A549 (cell line): Measurements from ENCODE around the gene RSPH6A. TPM values are rescaled to one million over a fixed set of nuclear protein-coding genes. Genes with fewer than 3 reads are reported as not detected.

Experiments used
- ATAC-seq, 2 experiments: fragments of 200-7000 bp in 1 of 2; fragments of >200 bp in 1 of 2; cut with Nextera tagmentation in 1 of 2; cut with Tn5 transposase in 1 of 2; 3 replicates each; pipeline versions ENCODE4 v1.8.0 to v1.9.1; 2018 to 2020; ENCODE audit warnings: mild to moderate bottlenecking in 1 of 2, moderate library complexity in 1 of 2
- CTCF ChIA-PET: fragments of 300-600 bp; sonication (Branson Sonifier 250); formaldehyde crosslinking; extraction: SDS; loops from one replicate; lab custom pipeline; 2021; ENCODE audit warnings: antibody characterized with exemption, inconsistent platforms; lab: Yijun Ruan, JAX
- POLR2A ChIA-PET: fragments of 350-600 bp; formaldehyde crosslinking; extraction: SDS; loops from one replicate; lab custom pipeline; 2021; ENCODE audit warnings: antibody characterized with exemption, inconsistent platforms; lab: Yijun Ruan, JAX
- DNase-seq, 2 experiments: peaks; one replicate each; pipeline versions ENCODE4 v3.0.0 to v3.0.0-alpha.2; 2011 to 2016; ENCODE audit warnings: low read depth in 1 of 2, low spot score in 1 of 2
- FAIRE-seq: peaks from 2 replicates; lab custom pipeline; 2011; peaks lifted over from hg19 to GRCh38; lab: Jason Lieb, UNC
- H3K27ac ChIP-seq, 2 experiments: fragments of >200 bp; sonication (Bioruptor Twin); formaldehyde crosslinking; 3 replicates each; pipeline ENCODE4 v1.5.1; 2016 to 2017
- H3K4me1 ChIP-seq: fragments of >200 bp; sonication (Bioruptor Twin); formaldehyde crosslinking; 3 replicates; pipeline ENCODE4 v1.6.1; 2016
- H3K4me2 ChIP-seq: fragments of >200 bp; sonication (Bioruptor Twin); formaldehyde crosslinking; 3 replicates; pipeline ENCODE4 v1.6.1; 2016
- H3K4me3 ChIP-seq: fragments of >200 bp; sonication (Bioruptor Twin); formaldehyde crosslinking; 3 replicates; pipeline ENCODE4 v1.5.1; 2016
- H3K9me3 ChIP-seq: fragments of >200 bp; sonication (Bioruptor Twin); formaldehyde crosslinking; 3 replicates; pipeline ENCODE4 v1.6.1; 2016
- CEBPB ChIP-seq, 2 experiments: fragments of >200 bp in 1 of 2; sonication (Bioruptor Twin) in 1 of 2; formaldehyde crosslinking in 1 of 2; IDR thresholded peaks; 2 replicates each; pipeline ENCODE4 v1.6.1; 2012 to 2016
- CHD4 ChIP-seq: fragments of 200-600 bp; sonication (generic); IDR thresholded peaks from 2 replicates; pipeline ENCODE4 v1.6.1; 2016; ENCODE audit warnings: antibody characterized with exemption, mild to moderate bottlenecking, borderline replicate concordance
- CTCF ChIP-seq: fragments of >200 bp; sonication (Bioruptor Twin); formaldehyde crosslinking; IDR thresholded peaks from 3 replicates; pipeline ENCODE4 v1.5.1; 2016
- E2F6 ChIP-seq: IDR thresholded peaks from 2 replicates; pipeline ENCODE4 v1.6.1; 2012; ENCODE audit warnings: low read depth, borderline replicate concordance
- EP300 ChIP-seq, 2 experiments: fragments of >200 bp; sonication (Bioruptor Twin); formaldehyde crosslinking; IDR thresholded peaks; 2 replicates in 1 of 2; 3 replicates in 1 of 2; pipeline ENCODE4 v1.6.1; 2016 to 2017
- ESRRA ChIP-seq: fragments of 150-350 bp; IDR thresholded peaks from 2 replicates; pipeline ENCODE4 v1.6.1; 2014; ENCODE audit warnings: mild to moderate bottlenecking, low read length, borderline replicate concordance
- GATA3 ChIP-seq: IDR thresholded peaks from 2 replicates; pipeline ENCODE4 v1.6.1; 2012; ENCODE audit warnings: borderline replicate concordance
- HES2 ChIP-seq: fragments of >200 bp; sonication (Bioruptor Twin); formaldehyde crosslinking; IDR thresholded peaks from 2 replicates; pipeline ENCODE4 v1.6.1; 2016
- HOXB13 ChIP-seq: fragments of 250-450 bp; sonication (Bioruptor Pico); IDR thresholded peaks from 2 replicates; pipeline ENCODE4 v1.5.0; 2020; ENCODE audit warnings: low read depth, mild to moderate bottlenecking, moderate library complexity
- HOXB5 ChIP-seq: fragments of 250-450 bp; sonication (Bioruptor Pico); IDR thresholded peaks from 2 replicates; pipeline ENCODE4 v1.5.0; 2020; ENCODE audit warnings: mild to moderate bottlenecking, moderate library complexity
- KDM1A ChIP-seq: fragments of 200-600 bp; sonication (generic); IDR thresholded peaks from 2 replicates; pipeline ENCODE4 v1.6.1; 2016; ENCODE audit warnings: low read depth, mild to moderate bottlenecking
- MAX ChIP-seq: IDR thresholded peaks from 2 replicates; pipeline ENCODE4 v1.6.1; 2012
- MAZ ChIP-seq: fragments of 150-350 bp; IDR thresholded peaks from 2 replicates; pipeline ENCODE4 v1.6.1; 2014; ENCODE audit warnings: antibody characterized with exemption, low read depth, low read length, borderline replicate concordance
- MYC ChIP-seq: IDR thresholded peaks from 2 replicates; pipeline ENCODE4 v1.6.1; 2012; ENCODE audit warnings: mild to moderate bottlenecking, inconsistent platforms, low read length, improper control_type of control experiment, borderline replicate concordance
- PHF8 ChIP-seq: fragments of 200-600 bp; sonication (generic); IDR thresholded peaks from 2 replicates; pipeline ENCODE4 v1.6.1; 2016; ENCODE audit warnings: low read depth, mild to moderate bottlenecking, antibody characterized with exemption, moderate library complexity, borderline replicate concordance
- RAD21 ChIP-seq, 2 experiments: fragments of >200 bp in 1 of 2; sonication (Bioruptor Twin) in 1 of 2; formaldehyde crosslinking in 1 of 2; IDR thresholded peaks in 1 of 2; conservative IDR thresholded peaks in 1 of 2; 2 replicates in 1 of 2; 3 replicates in 1 of 2; pipeline ENCODE4 v1.6.1; 2012 to 2018; ENCODE audit warnings: inconsistent platforms in 1 of 2
- SMC3 ChIP-seq: fragments of >200 bp; sonication (Bioruptor Twin); formaldehyde crosslinking; IDR thresholded peaks from 3 replicates; pipeline ENCODE4 v1.6.1; 2018; ENCODE audit warnings: inconsistent platforms
- TP53 ChIP-seq: fragments of 250-450 bp; sonication (Bioruptor Pico); IDR thresholded peaks from 2 replicates; pipeline ENCODE4 v1.5.0; 2021; ENCODE audit warnings: mild to moderate bottlenecking, moderate library complexity
- USF2 ChIP-seq: fragments of 450-650 bp; IDR thresholded peaks from 2 replicates; pipeline ENCODE4 v1.6.1; 2014; ENCODE audit warnings: antibody characterized with exemption
- ZC3H11A ChIP-seq: fragments of 450-650 bp; IDR thresholded peaks from 2 replicates; pipeline ENCODE4 v1.6.1; 2014; ENCODE audit warnings: antibody characterized with exemption, mild to moderate bottlenecking
- ZNF302 ChIP-seq: fragments of 250-450 bp; sonication (Bioruptor Pico); IDR thresholded peaks from 2 replicates; pipeline ENCODE4 v1.9.0; 2021; ENCODE audit warnings: inconsistent platforms, mild to moderate bottlenecking, moderate library complexity
- WGBS: methylation state at CpG from one replicate; pipeline ENCODE4 v1.1.6; 2017; ENCODE audit errors: missing lambda C conversion rate; 5-methylcytosine and 5-hydroxymethylcytosine counted together
- polyA plus RNA-seq, 4 experiments: library from polyadenylated mRNA; depleted of rRNA in 3 of 4; stranded (reverse); fragments of >200 nt; fragmentation: RNase III in 1 of 4; extraction: RNeasy Plus Mini Kit Qiagen cat#74134 plus additional on column Dnase treatment in 1 of 4; gene quantifications; 2 replicates in 3 of 4; 3 replicates in 1 of 4; pipeline ENCODE4 v1.2.3, GENCODE V29; 2011 to 2017

RSPH6A gene
- polyA plus RNA-seq, 2 of the 4 experiments (the other 2 are of a cell fraction) = not detected

GRCh38 chr19:45817725-45818301 is 2.7 kb upstream of the RSPH6A start:
- FAIRE-seq = no peak

GRCh38 chr19:45817010-45817724 is 2.1 kb upstream of the RSPH6A start:
- H3K4me1 ChIP-seq = peaks cover 10% of the 10 kb centered on the region; the same call in 1 of the 3 replicates
- POLR2A ChIA-PET = interaction anchor here (0.8 to 1.4 kb wide), 7 partner anchors 10 to 69 kb away, joined by 3 to 8 read pairs (median 4); partner anchors contain the start of gene IRF2BP1
- no peaks in the 10 kb centered on the region for H3K9me3 ChIP-seq
- peak; percentile 63 to 93 for ATAC-seq
- CTCF ChIA-PET = interaction anchor here (0.5 to 74.3 kb wide), 65 partner anchors 9 to 812 kb away, joined by 3 to 2204 read pairs (median 4); partner anchors contain the start of genes CCDC61, DMPK, DMWD and FOXA3
- no peak overlapping the region for H3K4me3 ChIP-seq
- TF ChIP-seq GATA3 (peak; percentile 21; the same call in 1 of the 2 replicates), MAZ (no peak), MYC (peak; percentile 92; the same call in 1 of the 2 replicates), PHF8 (no peak), CEBPB (IDR thresholded peaks at IDR 0.05) (no peak), MAX (peak; percentile 89), TP53 (0 out of 2 replicates have a peak, but pooled peaks have one; percentile 44), ESRRA (0 out of 2 replicates have a peak, but pooled peaks have one; percentile 35), HOXB13 (CRISPR knock-in tag) (no peak), E2F6 (0 out of 2 replicates have a peak, but pooled peaks have one; percentile 20), RAD21 (conservative IDR thresholded peaks at IDR 0.05 in 1 of 2, IDR thresholded peaks at IDR 0.05 in 1 of 2) (peak; percentile 80 to 85), SMC3 (peak; percentile 82), ZNF302 (no peak), USF2 (peak; percentile 76), HOXB5 (CRISPR knock-in tag) (no peak), CTCF (peak; percentile 100)
- TF ChIP-seq, all 56 proteins: peak for 10
- H3K27ac ChIP-seq = peak overlapping the region in 1 of 2 experiments; percentile 61; a peak in 3 of 6 replicates
- WGBS = 14% methylated on average over 24 of the region's 24 CpGs
- DNase-seq (peak; percentile 96 to 100), FAIRE-seq (peak; percentile 65)
- no peak overlapping the region for H3K4me2 ChIP-seq

More at GRCh38 chr19:45817725-45818301, 2.7 kb upstream of the RSPH6A start:
- Histone ChIP-seq H3K27ac (no peak overlapping the region), H3K4me1 (peaks cover 10% of the 10 kb centered on the region; the same call in 1 of the 3 replicates), H3K9me3 (no peaks in the 10 kb centered on the region), H3K4me2 (no peak overlapping the region), H3K4me3 (no peak overlapping the region)
- ChIA-PET POLR2A (interaction anchor here (0.7 to 1.4 kb wide), 5 partner anchors 9 to 96 kb away, joined by 3 to 5 read pairs (median 4); partner anchors contain the start of gene IRF2BP1), CTCF (interaction anchor here (0.6 to 74.3 kb wide), 29 partner anchors 10 to 448 kb away, joined by 3 to 2204 read pairs (median 5); partner anchors contain the start of genes CCDC61, DMPK, DMWD and FOXA3)
- 75% methylated on average over 19 of the region's 19 CpGs for WGBS
- DNase-seq (no peak), ATAC-seq (peak in 1 of 2 experiments; percentile 30; a peak in 3 of 6 replicates)
- TF ChIP-seq EP300 (IDR thresholded peaks at IDR 0.05) (no peak), E2F6 (no peak), ZC3H11A (no peak), CHD4 (no peak), KDM1A (no peak), HES2 (no peak), ZNF302 (no peak), CTCF (no peak)
